ENCODE data around the gene WASHC3. TPM values are rescaled to one million over a fixed set of nuclear protein-coding genes. Genes with fewer than 3 reads are reported as not detected.
"Not testable (repeated sequence)": the region's sequence is repeated elsewhere in the genome, so short reads cannot be mapped to it uniquely, and the experiment has no call there.

Gene WASHC3
- total and polyA plus RNA-seq, 10 of the 15 experiments (the other 5 are each of a cell fraction or from before 2014, with no cell fraction given) = 18.8 to 106 (median 64.3) TPM

GRCh38 chr12:102021540-102022246, 40.1 kb downstream of the WASHC3 start:
- no peak for ATAC-seq
- H4K20me1 ChIP-seq (ENCODE audit: control insufficient read depth, insufficient read depth) = no peaks in the 10 kb centered on the region
- intact Hi-C loops (cut with micrococcal nuclease; ENCODE audit: unreplicated experiment) = no loop called here
- H3K4me1 ChIP-seq (ENCODE audit: control insufficient read depth, insufficient read depth, low read length) = no peaks in the 10 kb centered on the region
- no peaks in the 10 kb centered on the region for H3K9me3 ChIP-seq (replicated peaks; ENCODE audit: control insufficient read depth, insufficient read depth, low read length)
- ChIA-PET CTCF (interaction anchor here (0.6 to 1.0 kb wide), 2 partner anchors 17 to 170 kb away, joined by 3 read pairs; no protein-coding TSS in a partner anchor), SMC1A (ENCODE audit: uncharacterized antibody, unreplicated experiment) (interaction anchor here (0.5 to 1.3 kb wide), 5 partner anchors 10 to 75 kb away, joined by 3 to 5 read pairs (median 3); no protein-coding TSS in a partner anchor), POLR2A (no interaction called here), RAD21 (ENCODE audit: unreplicated experiment) (no interaction called here)
- no peak overlapping the region for H3K4me2 ChIP-seq (ENCODE audit: control insufficient read depth, insufficient read depth)
- no peak for DNase-seq (ENCODE audit: low read depth, low spot score)
- no TSS peak for BruUV-seq (replicated peaks)
- no peak overlapping the region for H2AFZ ChIP-seq (ENCODE audit: control insufficient read depth, low read depth, low read length)
- no peak for FAIRE-seq
- H3K9ac ChIP-seq (ENCODE audit: control insufficient read depth, insufficient read depth, low read length) = no peak overlapping the region
- TF ChIP-seq EED (IDR thresholded peaks at IDR 0.05; ENCODE audit: low read depth) (no peak), NFIC (IDR thresholded peaks at IDR 0.05; ENCODE audit: low read depth, low read length) (no peak), HCFC1 (IDR thresholded peaks at IDR 0.05; ENCODE audit: low read length) (no peak), CUX1 (IDR thresholded peaks at IDR 0.05; ENCODE audit: insufficient replicate concordance, low read depth, low read length) (no peak), YY1 (IDR thresholded peaks at IDR 0.05; ENCODE audit: low read depth, low read length) (no peak), KLF5 (IDR thresholded peaks at IDR 0.05; ENCODE audit: partially characterized antibody) (no peak), PKNOX1 (IDR thresholded peaks at IDR 0.05) (no peak), PAX8 (IDR thresholded peaks at IDR 0.05) (no peak)
- H3K36me3 ChIP-seq (ENCODE audit: control insufficient read depth in 2 of 2, insufficient read depth in 2 of 2, low read length in 1 of 2) = peaks cover 0 to 16% of the 10 kb centered on the region in 2 experiments
- H3K4me3 ChIP-seq = no peak overlapping the region
- H3K27me3 ChIP-seq (replicated peaks in 1 of 2; ENCODE audit: control insufficient read depth in 2 of 2, insufficient read depth in 2 of 2, low read length in 1 of 2) = no peaks in the 10 kb centered on the region
- WGBS (ENCODE audit: insufficient coverage, insufficient replicate concordance, low lambda C conversion rate, missing lambda C conversion rate) = 100% methylated on average over 2 of the region's 2 CpGs
- H3K27ac ChIP-seq (ENCODE audit: control insufficient read depth, insufficient read depth) = no peak overlapping the region
- in situ Hi-C loops (cut with MboI) = no loop called here
- H3K79me2 ChIP-seq (ENCODE audit: control insufficient read depth, insufficient read depth, low read length) = no peaks in the 10 kb centered on the region; the same call in none of the 2 replicates

DNA sequence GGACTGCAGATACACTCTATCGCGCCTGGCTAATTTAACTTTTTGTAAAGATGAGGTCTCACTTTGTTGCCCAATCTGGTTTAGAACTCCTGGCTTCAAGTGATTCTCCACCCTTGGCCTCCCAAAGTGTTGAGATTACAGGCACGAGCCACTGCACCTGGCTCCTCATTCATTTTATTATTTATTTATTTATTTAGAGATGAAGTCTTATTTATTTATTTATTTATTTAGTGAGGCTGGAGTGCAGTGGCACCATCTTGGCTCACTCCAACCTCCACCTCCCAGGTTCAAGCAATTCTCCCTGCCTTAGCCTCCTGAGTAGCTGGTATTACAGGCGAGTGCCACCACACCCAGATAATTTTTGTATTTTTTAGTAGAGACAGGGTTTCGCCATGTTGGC, 43.2 kb downstream of the WASHC3 start:
- DNase-seq (ENCODE audit: low read depth, low spot score); SMC1A ChIA-PET (ENCODE audit: uncharacterized antibody, unreplicated experiment); H3K4me3 ChIP-seq; H3K79me2 ChIP-seq (ENCODE audit: control insufficient read depth, insufficient read depth, low read length); intact Hi-C loops (cut with micrococcal nuclease; ENCODE audit: unreplicated experiment); H3K4me1 ChIP-seq (ENCODE audit: control insufficient read depth, insufficient read depth, low read length); H3K27ac ChIP-seq (ENCODE audit: control insufficient read depth, insufficient read depth); POLR2A ChIA-PET; RAD21 ChIA-PET (ENCODE audit: unreplicated experiment); H3K9ac ChIP-seq (ENCODE audit: control insufficient read depth, insufficient read depth, low read length); H3K9me3 ChIP-seq (replicated peaks; ENCODE audit: control insufficient read depth, insufficient read depth, low read length); H3K27me3 ChIP-seq (replicated peaks in 1 of 2; ENCODE audit: control insufficient read depth in 2 of 2, insufficient read depth in 2 of 2, low read length in 1 of 2); FAIRE-seq; H4K20me1 ChIP-seq (ENCODE audit: control insufficient read depth, insufficient read depth); in situ Hi-C loops (cut with MboI); H3K4me2 ChIP-seq (ENCODE audit: control insufficient read depth, insufficient read depth); ATAC-seq; H2AFZ ChIP-seq (ENCODE audit: control insufficient read depth, low read depth, low read length); BruUV-seq (replicated peaks): not testable (repeated sequence)
- WGBS (ENCODE audit: insufficient coverage, insufficient replicate concordance, low lambda C conversion rate, missing lambda C conversion rate) = 99% methylated on average over 5 of the region's 5 CpGs
- CTCF ChIA-PET = interaction anchor here (2.1 kb wide), 1 partner anchor 77 kb away, joined by 5 read pairs; no protein-coding TSS in a partner anchor
- peaks cover 0 to 19% of the 10 kb centered on the region in 2 experiments for H3K36me3 ChIP-seq (ENCODE audit: control insufficient read depth in 2 of 2, insufficient read depth in 2 of 2, low read length in 1 of 2)
